Parathyroid adenoma (tissue), 2 donors: ENCODE data around the gene LAMC2.
A peak's percentile ranks its signal among the peaks of the same experiment; 100 is the strongest.

Source experiments
- H2AFZ ChIP-seq: fragments of 300-600 bp; sonication (generic); one replicate; pipeline ENCODE4 v1.7.0; 2017; ENCODE audit warnings: antibody characterized with exemption, mild to moderate bottlenecking
- H3K27ac ChIP-seq: fragments of 300-600 bp; sonication (generic); one replicate; pipeline ENCODE4 v1.7.0; 2017
- H3K27me3 ChIP-seq: fragments of 300-600 bp; sonication (generic); one replicate; pipeline ENCODE4 v1.7.0; 2017; ENCODE audit warnings: low read length; ENCODE audit not compliant: control insufficient read depth, insufficient read depth
- H3K36me3 ChIP-seq: fragments of 300-600 bp; sonication (generic); one replicate; pipeline ENCODE4 v1.7.0; 2017; ENCODE audit warnings: low read length; ENCODE audit not compliant: control insufficient read depth, insufficient read depth
- H3K4me1 ChIP-seq: fragments of 300-600 bp; sonication (generic); one replicate; pipeline ENCODE4 v1.7.0; 2017; ENCODE audit warnings: control low read depth
- H3K4me2 ChIP-seq: fragments of 300-600 bp; sonication (generic); one replicate; pipeline ENCODE4 v1.7.0; 2017; ENCODE audit warnings: low read length
- H3K4me3 ChIP-seq: fragments of 300-600 bp; sonication (generic); one replicate; pipeline ENCODE4 v1.7.0; 2017; ENCODE audit warnings: low read depth, low read length
- H3K79me2 ChIP-seq: fragments of 300-600 bp; sonication (generic); one replicate; pipeline ENCODE4 v1.7.0; 2017; ENCODE audit warnings: control low read depth
- H3K9ac ChIP-seq: fragments of 300-600 bp; sonication (generic); one replicate; pipeline ENCODE4 v1.7.0; 2017; ENCODE audit warnings: mild to moderate bottlenecking
- H3K9me3 ChIP-seq: fragments of 300-600 bp; sonication (generic); one replicate; pipeline ENCODE4 v1.7.0; 2017; ENCODE audit warnings: low read length; ENCODE audit not compliant: control insufficient read depth
- CTCF ChIP-seq: fragments of 300-600 bp; sonication (generic); IDR thresholded peaks from one replicate; pipeline ENCODE4 v1.7.0; 2017; ENCODE audit warnings: antibody characterized with exemption, mild to moderate bottlenecking
- donor health status: primary hyperparathyroidism.

LAMC2 gene

GRCh38 chr1:183234660-183235476, 48.8 kb downstream of the LAMC2 start:
- Histone ChIP-seq H3K27me3 (no peaks in the 10 kb centered on the region), H3K4me2 (no peak overlapping the region), H3K4me3 (no peak overlapping the region), H3K9ac (no peak overlapping the region), H3K27ac (no peak overlapping the region), H3K36me3 (no peaks in the 10 kb centered on the region), H3K79me2 (no peaks in the 10 kb centered on the region), H2AFZ (peak overlapping the region; percentile 65), H3K9me3 (no peaks in the 10 kb centered on the region), H3K4me1 (no peaks in the 10 kb centered on the region)
- TF ChIP-seq CTCF = peak; percentile 46

GRCh38 chr1:183235503-183235902, 49.4 kb downstream of the LAMC2 start:
- Histone ChIP-seq H3K9me3 (no peaks in the 10 kb centered on the region), H3K79me2 (no peaks in the 10 kb centered on the region), H3K4me2 (no peak overlapping the region), H3K27me3 (no peaks in the 10 kb centered on the region), H3K4me1 (no peaks in the 10 kb centered on the region), H3K36me3 (no peaks in the 10 kb centered on the region), H2AFZ (no peak overlapping the region), H3K27ac (no peak overlapping the region), H3K4me3 (no peak overlapping the region), H3K9ac (no peak overlapping the region)
- TF ChIP-seq CTCF = no peak

GRCh38 chr1:183236158-183236725, 50.2 kb downstream of the LAMC2 start:
- Histone ChIP-seq H3K4me2 (no peak overlapping the region), H3K9ac (no peak overlapping the region), H3K4me1 (no peaks in the 10 kb centered on the region), H3K27me3 (no peaks in the 10 kb centered on the region), H3K27ac (no peak overlapping the region), H3K79me2 (no peaks in the 10 kb centered on the region), H3K36me3 (no peaks in the 10 kb centered on the region), H3K9me3 (no peaks in the 10 kb centered on the region), H3K4me3 (no peak overlapping the region), H2AFZ (no peak overlapping the region)
- TF ChIP-seq CTCF = no peak

- Histone ChIP-seq H3K9ac (no peak overlapping the region), H3K79me2 (no peaks in the 10 kb centered on the region), H3K27ac (no peak overlapping the region), H3K4me3 (no peak overlapping the region), H3K4me2 (no peak overlapping the region), H3K27me3 (no peaks in the 10 kb centered on the region), H3K4me1 (no peaks in the 10 kb centered on the region), H3K9me3 (no peaks in the 10 kb centered on the region), H2AFZ (no peak overlapping the region), H3K36me3 (no peaks in the 10 kb centered on the region)
- TF ChIP-seq CTCF = no peak
These were observed 51.0 kb downstream of the LAMC2 start for GRCh38 chr1:183237046-183237445.

GRCh38 chr1:183238071-183238470, 52.0 kb downstream of the LAMC2 start:
- Histone ChIP-seq H3K27me3 (no peaks in the 10 kb centered on the region), H3K27ac (no peak overlapping the region), H3K4me3 (no peak overlapping the region), H2AFZ (no peak overlapping the region), H3K79me2 (no peaks in the 10 kb centered on the region), H3K4me1 (no peaks in the 10 kb centered on the region), H3K36me3 (no peaks in the 10 kb centered on the region), H3K9ac (no peak overlapping the region), H3K9me3 (no peaks in the 10 kb centered on the region), H3K4me2 (no peak overlapping the region)
- no peak for TF ChIP-seq CTCF
